Left lung (tissue), 10 donors: ENCODE measurements around the gene GIT2. TPM values are rescaled to one million over a fixed set of nuclear protein-coding genes. Genes with fewer than 3 reads are reported as not detected.

Source experiments
- ATAC-seq: fragments of 200-7000 bp; cut with Tn5 transposase; one replicate; pipeline ENCODE4 v1.9.1; 2020; ENCODE audit warnings: moderate library complexity
- DNase-seq, 4 donors: peaks; one replicate each; pipeline ENCODE4 v3.0.0-alpha.2; 2013 to 2020
- H3K27ac ChIP-seq, 2 donors: fragments of 200-600 bp; sonication (generic) in 1 of 2; one replicate each; pipeline versions ENCODE4 v1.5.0 to v1.8.0; 2020 to 2021
- H3K27me3 ChIP-seq, 2 donors: fragments of 200-600 bp; sonication (generic) in 1 of 2; one replicate each; pipeline versions ENCODE4 v1.5.0 to v1.8.0; 2020 to 2021
- H3K36me3 ChIP-seq, 2 donors: fragments of 200-600 bp; sonication (generic) in 1 of 2; one replicate each; pipeline versions ENCODE4 v1.5.0 to v1.8.0; 2020 to 2021
- H3K4me1 ChIP-seq, 2 donors: fragments of 200-600 bp; one replicate each; pipeline ENCODE4 v1.8.0; 2021
- H3K4me3 ChIP-seq, 2 donors: fragments of 200-600 bp; sonication (generic) in 1 of 2; one replicate each; pipeline versions ENCODE4 v1.5.0 to v1.8.0; 2020 to 2021; ENCODE audit warnings: mild to moderate bottlenecking in 1 of 2
- H3K9me3 ChIP-seq, 2 donors: fragments of 200-600 bp; sonication (generic) in 1 of 2; one replicate each; pipeline versions ENCODE4 v1.5.0 to v1.8.0; 2020 to 2021
- CTCF ChIP-seq, 2 donors: fragments of 200-600 bp; sonication (generic) in 1 of 2; IDR thresholded peaks; one replicate each; pipeline versions ENCODE4 v1.5.0 to v1.8.0; 2021; ENCODE audit warnings: antibody characterized with exemption in 2 of 2
- intact Hi-C, 2 donors: fragments of 100-400 bp; cut with DNase I; formaldehyde crosslinking; loops; one replicate each; pipeline versions ENCODE4 v1.11.2 to v1.14.2; 2022
- polyA plus RNA-seq, 6 donors: library from polyadenylated mRNA; unstranded; fragments of 120-200 nt; gene quantifications; one replicate each; pipeline ENCODE4 v1.2.1, GENCODE V29; 2013; ENCODE audit not compliant: insufficient read length in 6 of 6
- total RNA-seq, 2 donors: library from RNA; stranded (reverse); fragmentation: NEBNext Ultra II Directional; extraction: Animal tissue kit (Norgen Biotek cat#: 25700); gene quantifications; one replicate each; pipeline ENCODE4 v1.2.1, GENCODE V29; 2021
- donor health status: DM: no; HTN: yes; CAD: no.
- donor health status: DM: no; HTN: no; CAD: no.

The GIT2 gene
- total and polyA plus RNA-seq, 8 donors: 42.7 to 72.7 (median 56.2) TPM

GRCh38 chr12:109968032-109968420 is 28.1 kb downstream of the GIT2 start:
- Histone ChIP-seq H3K9me3 (no peaks in the 10 kb centered on the region), H3K36me3 (peaks cover 0 to 92% of the 10 kb centered on the region in 2 donors), H3K4me1 (peaks cover 4 to 9% of the 10 kb centered on the region in 2 donors), H3K4me3 (no peak overlapping the region), H3K27me3 (no peaks in the 10 kb centered on the region), H3K27ac (no peak overlapping the region)
- no peak for DNase-seq
- intact Hi-C loops: no loop called here
- no peak for TF ChIP-seq CTCF (IDR thresholded peaks at IDR 0.05)
- ATAC-seq: no peak

GRCh38 chr12:109967383-109968031 is 28.7 kb downstream of the GIT2 start:
- peaks cover 0 to 92% of the 10 kb centered on the region in 2 donors for H3K36me3 ChIP-seq

GRCh38 chr12:109966546-109966945 is 29.6 kb downstream of the GIT2 start:
- Histone ChIP-seq H3K36me3 (peaks cover 0 to 93% of the 10 kb centered on the region in 2 donors), H3K27me3 (no peaks in the 10 kb centered on the region), H3K9me3 (no peaks in the 10 kb centered on the region), H3K4me1 (peaks cover 4 to 9% of the 10 kb centered on the region in 2 donors), H3K27ac (no peak overlapping the region), H3K4me3 (no peak overlapping the region)
- no peak for TF ChIP-seq CTCF (IDR thresholded peaks at IDR 0.05)
- DNase-seq (no peak), ATAC-seq (no peak)
- intact Hi-C loops: no loop called here

More at GRCh38 chr12:109967383-109968031, 28.7 kb downstream of the GIT2 start:
- Histone ChIP-seq H3K9me3 (no peaks in the 10 kb centered on the region), H3K4me3 (no peak overlapping the region), H3K27ac (no peak overlapping the region), H3K27me3 (no peaks in the 10 kb centered on the region), H3K4me1 (peaks cover 4 to 9% of the 10 kb centered on the region in 2 donors)
- DNase-seq (no peak), ATAC-seq (no peak)
- intact Hi-C loops: no loop called here
- TF ChIP-seq CTCF (IDR thresholded peaks at IDR 0.05): no peak

GRCh38 chr12:109963743-109964429 is 32.3 kb downstream of the GIT2 start:
- peak overlapping the region in 1 of 2 donors; percentile 30 for H3K27ac ChIP-seq
- H3K27me3 ChIP-seq: no peaks in the 10 kb centered on the region
- DNase-seq: no peak
- peaks cover 4 to 9% of the 10 kb centered on the region in 2 donors for H3K4me1 ChIP-seq
- ATAC-seq: peak; percentile 80
- intact Hi-C loops: no loop called here
- no peaks in the 10 kb centered on the region for H3K9me3 ChIP-seq
- TF ChIP-seq CTCF (IDR thresholded peaks at IDR 0.05): no peak
- peaks cover 0 to 93% of the 10 kb centered on the region in 2 donors for H3K36me3 ChIP-seq
- no peak overlapping the region for H3K4me3 ChIP-seq

GRCh38 chr12:109963330-109963729 is 32.8 kb downstream of the GIT2 start:
- Histone ChIP-seq H3K9me3 (no peaks in the 10 kb centered on the region), H3K36me3 (peaks cover 0 to 93% of the 10 kb centered on the region in 2 donors), H3K27ac (no peak overlapping the region), H3K4me3 (no peak overlapping the region), H3K27me3 (no peaks in the 10 kb centered on the region), H3K4me1 (peaks cover 4 to 5% of the 10 kb centered on the region in 2 donors)
- DNase-seq (no peak), ATAC-seq (no peak)
- intact Hi-C loops: no loop called here
- TF ChIP-seq CTCF (IDR thresholded peaks at IDR 0.05): no peak
